Stomach (tissue), 9 donors: Measurements from ENCODE around the gene ZMPSTE24. TPM values are rescaled to one million over a fixed set of nuclear protein-coding genes. Genes with fewer than 3 reads are reported as not detected.

Source experiments
- DNase-seq, 2 donors: peaks; one replicate each; pipeline versions ENCODE4 v3.0.0 to v3.0.0-alpha.2; 2013 to 2019
- H3K27ac ChIP-seq, 5 donors: fragments of 200-600 bp in 4 of 5; sonication (generic) in 4 of 5; one replicate each; pipeline ENCODE4 v1.5.1; 2013 to 2019; ENCODE audit warnings: mild to moderate bottlenecking in 1 of 5, moderate library complexity in 1 of 5
- H3K27me3 ChIP-seq, 3 donors: fragments of 200-600 bp; sonication (generic); one replicate each; pipeline ENCODE4 v1.5.1; 2017 to 2019; ENCODE audit warnings: mixed run types in 1 of 3
- H3K36me3 ChIP-seq, 4 donors: fragments of 200-600 bp; sonication (generic); 1 replicate in 3 of 4; 2 replicates in 1 of 4; pipeline ENCODE4 v1.5.1; 2016 to 2019
- H3K4me1 ChIP-seq, 4 donors: fragments of 200-600 bp; sonication (generic); one replicate each; pipeline ENCODE4 v1.5.1; 2016 to 2019
- H3K4me3 ChIP-seq, 4 donors: fragments of 200-600 bp; sonication (generic) in 3 of 4; one replicate each; pipeline ENCODE4 v1.5.1; 2016 to 2019; ENCODE audit warnings: mild to moderate bottlenecking in 1 of 4
- H3K9me3 ChIP-seq, 4 donors: fragments of 200-600 bp; sonication (generic); one replicate each; pipeline ENCODE4 v1.5.1; 2016 to 2019
- CTCF ChIP-seq, 7 experiments: fragments of 450-650 bp in 4 of 7; fragments of 200-600 bp in 3 of 7; sonication (generic) in 3 of 7; IDR thresholded peaks; one replicate each; pipeline ENCODE4 v1.5.1; 2016 to 2019; ENCODE audit warnings: antibody characterized with exemption in 7 of 7, control low read depth in 2 of 7, mild to moderate bottlenecking in 1 of 7
- EP300 ChIP-seq: sonication (generic); formaldehyde crosslinking; IDR thresholded peaks from one replicate; pipeline ENCODE4 v1.6.1; 2017; ENCODE audit warnings: antibody characterized with exemption
- POLR2A ChIP-seq, 4 donors: fragments of 450-650 bp; IDR thresholded peaks; one replicate each; pipeline ENCODE4 v1.6.1; 2016; ENCODE audit warnings: antibody characterized with exemption in 4 of 4, control low read depth in 2 of 4, mild to moderate bottlenecking in 1 of 4, moderate library complexity in 1 of 4
- POLR2AphosphoS5 ChIP-seq, 3 donors: sonication (generic); formaldehyde crosslinking; IDR thresholded peaks; one replicate each; pipeline ENCODE4 v1.6.1; 2016; ENCODE audit warnings: antibody characterized with exemption in 3 of 3
- WGBS, 5 donors: extraction: QIAGEN DNeasy Blood & Tissue Kit in 3 of 5; methylation state at CpG; one replicate each; pipeline versions ENCODE4 v1.1.5 to v1.1.7; 2013 to 2018; 5-methylcytosine and 5-hydroxymethylcytosine counted together
- intact Hi-C: fragments of 100-400 bp; cut with DNase I; formaldehyde crosslinking; loops from one replicate; pipeline ENCODE4 v1.15.1; 2023; ENCODE audit warnings: low total_unique reads
- polyA plus RNA-seq, 3 donors: library from polyadenylated mRNA; stranded (reverse); fragments of 200-250 nt; gene quantifications; one replicate each; pipeline ENCODE4 v1.2.3, GENCODE V29; 2013
- total RNA-seq, 5 donors: library from RNA; depleted of rRNA; stranded (reverse); fragments of >200 nt; gene quantifications; one replicate each; pipeline versions ENCODE4 v1.1.0 to v1.2.3, GENCODE V29; 2014 to 2016
- donor health status: healthy with polysubstance abuse.
- donor health status: Bipolar disorder and iron deficiency.
- donor health status: healthy.

ZMPSTE24 gene
- total and polyA plus RNA-seq, 8 donors = 7.8 to 67.7 (median 16.8) TPM

GRCh38 chr1:40239626-40240025, 18.4 kb upstream of the ZMPSTE24 start:
- Histone ChIP-seq H3K4me3 (no peak overlapping the region), H3K27me3 (no peaks in the 10 kb centered on the region), H3K4me1 (peaks cover 0 to 20% (median 14%) of the 10 kb centered on the region in 4 donors), H3K27ac (no peak overlapping the region), H3K9me3 (no peaks in the 10 kb centered on the region), H3K36me3 (peaks cover 19 to 53% (median 45%) of the 10 kb centered on the region in 4 donors)
- DNase-seq = no peak
- TF ChIP-seq POLR2AphosphoS5 (IDR thresholded peaks at IDR 0.05) = no peak
- no peak for TF ChIP-seq CTCF (IDR thresholded peaks at IDR 0.05)
- TF ChIP-seq POLR2A (IDR thresholded peaks at IDR 0.05) = no peak
- no peak for TF ChIP-seq EP300
- intact Hi-C loops = no loop called here
- WGBS, 5 donors = 90 to 100% (median 95%) methylated on average over 1 of the region's 1 CpG

GRCh38 chr1:40240390-40240789, 17.6 kb upstream of the ZMPSTE24 start:
- Histone ChIP-seq H3K36me3 (peaks cover 15 to 46% (median 39%) of the 10 kb centered on the region in 4 donors), H3K27me3 (no peaks in the 10 kb centered on the region), H3K27ac (no peak overlapping the region), H3K4me3 (no peak overlapping the region), H3K4me1 (peaks cover 0 to 28% (median 20%) of the 10 kb centered on the region in 4 donors), H3K9me3 (no peaks in the 10 kb centered on the region)
- TF ChIP-seq CTCF (IDR thresholded peaks at IDR 0.05) (no peak), EP300 (no peak), POLR2AphosphoS5 (IDR thresholded peaks at IDR 0.05) (no peak), POLR2A (IDR thresholded peaks at IDR 0.05) (no peak)
- no peak for DNase-seq
- 82 to 94% (median 89%) methylated on average over 2 of the region's 2 CpGs for WGBS, 5 donors
- intact Hi-C loops = no loop called here

GRCh38 chr1:40241362-40241761, 16.7 kb upstream of the ZMPSTE24 start:
- Histone ChIP-seq H3K4me3 (no peak overlapping the region), H3K9me3 (no peaks in the 10 kb centered on the region), H3K27me3 (no peaks in the 10 kb centered on the region), H3K36me3 (peaks cover 8 to 36% (median 29%) of the 10 kb centered on the region in 4 donors), H3K4me1 (peaks cover 0 to 31% (median 20%) of the 10 kb centered on the region in 4 donors), H3K27ac (no peak overlapping the region)
- intact Hi-C loops = no loop called here
- WGBS, 5 donors = 79 to 90% (median 86%) methylated on average over 1 of the region's 1 CpG
- no peak for DNase-seq
- TF ChIP-seq EP300 = no peak
- TF ChIP-seq POLR2A (IDR thresholded peaks at IDR 0.05) = no peak
- no peak for TF ChIP-seq POLR2AphosphoS5 (IDR thresholded peaks at IDR 0.05)
- TF ChIP-seq CTCF (IDR thresholded peaks at IDR 0.05) = no peak

GRCh38 chr1:40243351-40243750, 14.7 kb upstream of the ZMPSTE24 start:
- H3K27ac ChIP-seq = peak overlapping the region in 1 of 5 donors; percentile 20
- 14 to 56% (median 30%) methylated on average over 2 of the region's 2 CpGs for WGBS, 5 donors

More at GRCh38 chr1:40243351-40243750, 14.7 kb upstream of the ZMPSTE24 start:
- peak in 1 of 2 donors; percentile 54 for DNase-seq
- Histone ChIP-seq H3K4me3 (no peak overlapping the region), H3K9me3 (no peaks in the 10 kb centered on the region), H3K4me1 (peaks cover 0 to 31% (median 20%) of the 10 kb centered on the region in 4 donors), H3K36me3 (peaks cover 0 to 16% (median 9%) of the 10 kb centered on the region in 4 donors), H3K27me3 (no peaks in the 10 kb centered on the region)
- intact Hi-C loops = no loop called here
- no peak for TF ChIP-seq POLR2AphosphoS5 (IDR thresholded peaks at IDR 0.05)
- no peak for TF ChIP-seq POLR2A (IDR thresholded peaks at IDR 0.05)
- no peak for TF ChIP-seq CTCF (IDR thresholded peaks at IDR 0.05)
- TF ChIP-seq EP300 = no peak
